Psoas muscle (tissue), 8 donors: Measurements from ENCODE around the gene STUB1. TPM values are rescaled to one million over a fixed set of nuclear protein-coding genes. Genes with fewer than 3 reads are reported as not detected.

Source experiments
- ATAC-seq, 4 donors: fragments of 200-7000 bp; cut with Tn5 transposase; one replicate each; pipeline ENCODE4 v1.9.1; 2020; ENCODE audit warnings: moderate library complexity in 3 of 4, mild to moderate bottlenecking in 2 of 4
- DNase-seq, 2 donors: peaks; one replicate each; pipeline ENCODE4 v3.0.0-alpha.2; 2020
- H3K27ac ChIP-seq: fragments of 200-600 bp; one replicate; pipeline ENCODE4 v1.8.0; 2022
- H3K27me3 ChIP-seq, 3 donors: fragments of 200-600 bp in 1 of 3; one replicate each; pipeline versions ENCODE4 v1.6.1 to v1.8.0; 2013 to 2022; ENCODE audit warnings: low read length in 2 of 3, mild to moderate bottlenecking in 2 of 3, moderate library complexity in 1 of 3; ENCODE audit not compliant: insufficient read depth in 3 of 3
- H3K36me3 ChIP-seq, 2 donors: fragments of 200-600 bp in 1 of 2; one replicate each; pipeline versions ENCODE4 v1.6.1 to v1.8.0; 2013 to 2022; ENCODE audit warnings: low read depth in 1 of 2, mild to moderate bottlenecking in 1 of 2, moderate library complexity in 1 of 2; ENCODE audit not compliant: insufficient read depth in 1 of 2
- H3K4me1 ChIP-seq: fragments of 200-600 bp; one replicate; pipeline ENCODE4 v1.8.0; 2022
- H3K4me3 ChIP-seq: fragments of 200-600 bp; one replicate; pipeline ENCODE4 v1.8.0; 2022; ENCODE audit warnings: mild to moderate bottlenecking
- H3K9me3 ChIP-seq: fragments of 200-600 bp; one replicate; pipeline ENCODE4 v1.8.0; 2022
- CTCF ChIP-seq: fragments of 200-600 bp; IDR thresholded peaks from one replicate; pipeline ENCODE4 v1.8.0; 2022; ENCODE audit warnings: antibody characterized with exemption
- WGBS, 3 donors: extraction: QIAGEN DNeasy Blood & Tissue Kit; methylation state at CpG; one replicate each; pipeline versions ENCODE4 v1.1.6 to v1.1.7; 2013; 5-methylcytosine and 5-hydroxymethylcytosine counted together
- intact Hi-C, 2 donors: fragments of 100-400 bp; cut with DNase I; formaldehyde crosslinking; loops; one replicate each; pipeline versions ENCODE4 v1.11.0 to v1.14.2; 2022
- polyA plus RNA-seq, 3 donors: library from polyadenylated mRNA; stranded (reverse); fragments of 200-250 nt; gene quantifications; one replicate each; pipeline ENCODE4 v1.2.3, GENCODE V29; 2013
- total RNA-seq, 4 donors: library from RNA; stranded (reverse); fragmentation: NEBNext Ultra II Directional in 2 of 4; extraction: Animal tissue kit (Norgen Biotek cat#: 25700) in 2 of 4; gene quantifications; one replicate each; pipeline versions ENCODE4 v1.2.1 to v1.2.4, GENCODE V29; 2021 to 2023
- donor health status: healthy with polysubstance abuse.
- donor health status: DM: no; HTN: no; CAD: no; lungs with moderate emphysema.
- donor health status: Bipolar disorder and iron deficiency.
- donor health status: healthy.
- donor health status: DM: yes; HTN: yes; CAD: no.
- donor health status: DM: no; HTN: no; CAD: no.
- donor health status: DM: no; HTN: no; CAD: no.
- donor health status: DM: yes; HTN: yes; CAD: no.

Gene STUB1
- total and polyA plus RNA-seq, 7 donors = 108 to 150 (median 127) TPM

DNA sequence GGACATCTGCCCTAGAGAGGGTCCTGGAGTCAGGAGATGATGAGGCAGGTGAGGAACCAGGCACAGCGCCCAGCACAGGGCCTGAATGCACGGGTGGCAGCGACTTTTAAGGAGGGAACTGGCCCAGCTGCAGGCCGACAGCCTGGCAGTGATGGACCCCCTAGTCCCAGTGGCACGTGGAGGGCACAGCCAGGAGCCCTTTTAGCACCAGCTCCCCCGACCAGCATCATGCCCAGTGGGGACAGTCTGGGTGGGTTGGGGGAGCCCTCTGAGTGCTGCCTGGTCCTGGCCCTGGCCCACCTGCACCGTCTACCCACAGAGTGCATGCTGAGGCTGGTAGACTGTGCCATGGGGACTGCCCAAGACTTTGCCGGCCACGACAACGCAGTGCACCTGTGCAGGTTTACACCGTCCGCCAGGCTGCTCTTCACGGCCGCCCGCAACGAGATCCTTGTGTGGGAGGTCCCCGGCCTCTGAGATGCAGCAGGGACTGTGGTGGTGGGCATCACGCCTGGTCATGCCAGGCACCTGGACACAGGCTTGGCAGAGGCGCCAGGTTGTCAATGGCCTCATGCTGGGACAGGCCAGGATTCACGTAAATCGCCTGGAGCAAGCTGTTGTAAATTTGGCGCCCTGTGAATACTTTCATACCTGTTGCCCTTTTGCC is 13.0 kb upstream of the STUB1 start:
- intact Hi-C loops = no loop called here
- no peaks in the 10 kb centered on the region for H3K27me3 ChIP-seq
- no peak for TF ChIP-seq CTCF
- H3K4me1 ChIP-seq = peaks cover 14% of the 10 kb centered on the region
- ATAC-seq (no peak), DNase-seq (no peak)
- peak overlapping the region; percentile 89 for H3K27ac ChIP-seq
- H3K4me3 ChIP-seq = peak overlapping the region; percentile 98
- WGBS, 3 donors = 74 to 81% (median 74%) methylated on average over 22 of the region's 22 CpGs
- no peaks in the 10 kb centered on the region for H3K9me3 ChIP-seq
- peaks cover 0 to 31% of the 10 kb centered on the region in 2 donors for H3K36me3 ChIP-seq

GRCh38 chr16:667780-668518 is 12.3 kb upstream of the STUB1 start, which contains the start of gene RHOT2:
Gene RHOT2 (plus strand): TSS chr16:668132. CDS start chr16:668200, 68 bp downstream.
- intact Hi-C loops = no loop called here
- Histone ChIP-seq H3K27me3 (no peaks in the 10 kb centered on the region), H3K36me3 (peaks cover 3 to 38% of the 10 kb centered on the region in 2 donors), H3K4me3 (peak within 1 kb of the TSS; percentile 98), H3K4me1 (peaks cover 14% of the 10 kb centered on the region), H3K27ac (peak within 1 kb of the TSS; percentile 89), H3K9me3 (no peaks in the 10 kb centered on the region)
- peak; percentile 96 to 97 for DNase-seq
- peak; percentile 85 for TF ChIP-seq CTCF
- peak; percentile 95 to 98 (median 96) for ATAC-seq
- WGBS, 3 donors = 0% methylated on average over 48 to 78 of the region's 78 CpGs

- Histone ChIP-seq H3K4me1 (peaks cover 14% of the 10 kb centered on the region), H3K4me3 (peak overlapping the region; percentile 98), H3K9me3 (no peaks in the 10 kb centered on the region), H3K27ac (peak overlapping the region; percentile 89), H3K27me3 (no peaks in the 10 kb centered on the region), H3K36me3 (peaks cover 4 to 45% of the 10 kb centered on the region in 2 donors)
- intact Hi-C loops = no loop called here
- TF ChIP-seq CTCF = no peak
- 4 to 6% (median 6%) methylated on average over 45 to 50 of the region's 50 CpGs for WGBS, 3 donors
- no peak for DNase-seq
- ATAC-seq = peak in 2 of 4 donors; percentile 1 to 15
Measured at GRCh38 chr16:668519-669171, 11.6 kb upstream of the STUB1 start.

GRCh38 chr16:669666-670065 is 10.5 kb upstream of the STUB1 start:
- no peak for DNase-seq
- H3K36me3 ChIP-seq = peaks cover 4 to 46% of the 10 kb centered on the region in 2 donors
- peaks cover 14% of the 10 kb centered on the region for H3K4me1 ChIP-seq
- H3K27ac ChIP-seq = no peak overlapping the region
- H3K9me3 ChIP-seq = no peaks in the 10 kb centered on the region
- no peak for ATAC-seq
- TF ChIP-seq CTCF = no peak
- no peaks in the 10 kb centered on the region for H3K27me3 ChIP-seq
- intact Hi-C loops = no loop called here
- no peak overlapping the region for H3K4me3 ChIP-seq
- 86 to 93% (median 90%) methylated on average over 13 of the region's 13 CpGs for WGBS, 3 donors
